Common myeloid progenitor, CD34-positive (primary cell): ENCODE data around the gene TNS1.

Experiments
- CTCF ChIA-PET: fragments of 350-600 bp; sonication (Branson Sonifier 250); formaldehyde crosslinking; loops from one replicate; lab custom pipeline; 2021; ENCODE audit warnings: antibody characterized with exemption; lab: Charles Lee
- POLR2A ChIA-PET: fragments of 350-600 bp; sonication (Branson Sonifier 250); formaldehyde crosslinking; loops from one replicate; lab custom pipeline; 2021; ENCODE audit warnings: antibody characterized with exemption; lab: Charles Lee
- DNase-seq, 3 donors: peaks; one replicate each; pipeline versions ENCODE4 v3.0.0 to v3.0.0-alpha.2; 2013
- H3K27ac ChIP-seq, 2 experiments: 1 replicate in 1 of 2; 2 replicates in 1 of 2; pipeline ENCODE4 v1.7.0; 2013; ENCODE audit warnings: inconsistent platforms in 2 of 2, low read length in 2 of 2, mild to moderate bottlenecking in 2 of 2, low read depth in 1 of 2, moderate library complexity in 1 of 2; ENCODE audit not compliant: severe bottlenecking in 2 of 2, insufficient read depth in 1 of 2, poor library complexity in 1 of 2
- H3K27me3 ChIP-seq, 5 experiments: replicated peaks in 2 of 5; 1 replicate in 3 of 5; 2 replicates in 2 of 5; pipeline versions ENCODE4 v1.6.1 to v1.7.0; 2013; ENCODE audit warnings: low read length in 4 of 5, mild to moderate bottlenecking in 2 of 5, moderate library complexity in 2 of 5, inconsistent platforms in 1 of 5; ENCODE audit not compliant: insufficient read depth in 5 of 5, control insufficient read depth in 4 of 5
- H3K36me3 ChIP-seq, 4 experiments: 1 replicate in 2 of 4; 2 replicates in 2 of 4; pipeline versions ENCODE4 v1.6.1 to v1.7.0; 2013; ENCODE audit warnings: low read length in 3 of 4, control low read depth in 1 of 4, mild to moderate bottlenecking in 1 of 4; ENCODE audit not compliant: control insufficient read depth in 4 of 4, insufficient read depth in 4 of 4
- H3K4me1 ChIP-seq, 4 experiments: 1 replicate in 3 of 4; 2 replicates in 1 of 4; pipeline versions ENCODE4 v1.6.1 to v1.7.1; 2013; ENCODE audit warnings: low read length in 3 of 4, mild to moderate bottlenecking in 3 of 4, control low read depth in 1 of 4, inconsistent platforms in 1 of 4, moderate library complexity in 1 of 4; ENCODE audit not compliant: control insufficient read depth in 4 of 4, insufficient read depth in 4 of 4; ENCODE audit errors: control extremely low read depth in 1 of 4
- H3K4me3 ChIP-seq, 7 experiments: 1 replicate in 4 of 7; 2 replicates in 3 of 7; pipeline versions ENCODE4 v1.5.1 to v1.7.0; 2013; ENCODE audit warnings: mild to moderate bottlenecking in 7 of 7, low read length in 6 of 7, moderate library complexity in 6 of 7, inconsistent platforms in 2 of 7, low read depth in 2 of 7, control low read depth in 1 of 7; ENCODE audit not compliant: insufficient read depth in 4 of 7, control insufficient read depth in 1 of 7; ENCODE audit errors: extremely low read depth in 1 of 7
- H3K9me3 ChIP-seq, 5 experiments: 1 replicate in 4 of 5; 2 replicates in 1 of 5; pipeline versions ENCODE4 v1.6.1 to v1.7.1; 2013; ENCODE audit warnings: low read length in 4 of 5, mild to moderate bottlenecking in 2 of 5, inconsistent platforms in 1 of 5, low read depth in 1 of 5, moderate library complexity in 1 of 5; ENCODE audit not compliant: control insufficient read depth in 4 of 5, insufficient read depth in 2 of 5; ENCODE audit errors: control extremely low read depth in 1 of 5
- WGBS: methylation state at CpG from one replicate; pipeline ENCODE4 v1.1.5; 2013; ENCODE audit not compliant: insufficient coverage; 5-methylcytosine and 5-hydroxymethylcytosine counted together

Gene TNS1

DNA sequence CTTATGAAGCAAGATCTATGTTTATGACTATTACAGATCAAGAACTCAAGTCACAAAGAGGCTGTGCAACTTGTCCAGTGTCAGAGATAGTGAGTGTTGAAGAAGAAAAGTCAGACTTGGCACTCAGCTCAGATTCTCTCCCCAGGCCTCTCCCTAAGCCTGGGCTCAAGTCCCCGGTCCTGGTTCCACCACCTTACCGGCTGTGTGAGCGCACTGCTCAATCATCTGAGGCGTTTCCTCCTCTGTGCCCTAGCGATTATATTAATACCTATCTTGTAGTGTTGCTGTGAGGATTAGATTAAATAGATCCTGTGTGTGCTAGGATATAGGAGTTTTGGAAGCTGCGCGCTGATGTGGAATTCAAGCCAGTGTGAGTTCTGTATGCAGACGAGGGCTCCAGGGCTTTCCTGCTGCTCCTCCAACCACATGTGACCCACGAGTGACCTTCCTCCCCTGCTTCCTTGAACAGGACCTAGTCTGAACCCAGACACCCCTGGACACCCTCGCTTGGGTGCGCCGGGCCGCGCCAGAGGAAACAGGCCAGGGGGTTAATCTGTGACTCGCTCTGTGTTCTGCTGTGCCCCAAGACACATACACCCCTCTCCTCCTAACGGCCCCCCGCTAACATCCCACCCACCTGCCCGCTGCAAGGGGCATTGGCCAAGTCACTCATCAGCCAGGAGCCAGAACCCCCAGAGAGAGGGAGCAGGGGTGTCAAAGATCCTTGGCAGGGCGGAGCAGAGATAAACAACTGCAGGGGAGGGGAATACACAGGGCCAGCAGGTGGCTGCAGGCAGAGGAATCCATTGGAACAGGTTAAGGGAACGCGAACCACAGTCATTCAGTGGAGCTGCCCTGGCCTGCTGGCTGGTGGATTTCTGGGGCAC, 38.3 kb downstream of the TNS1 start:
- H3K36me3 ChIP-seq: no peaks in the 10 kb centered on the region
- H3K4me3 ChIP-seq: no peak overlapping the region
- ChIA-PET POLR2A (no interaction called here), CTCF (interaction anchor here (1.0 to 1.3 kb wide), 3 partner anchors 13 to 78 kb away, joined by 3 to 4 read pairs (median 3); no protein-coding TSS in a partner anchor)
- WGBS: 95% methylated on average over 13 of the region's 21 CpGs
- no peak overlapping the region for H3K27ac ChIP-seq
- H3K27me3 ChIP-seq: no peaks in the 10 kb centered on the region
- no peaks in the 10 kb centered on the region for H3K4me1 ChIP-seq
- DNase-seq: no peak
- H3K9me3 ChIP-seq: no peaks in the 10 kb centered on the region

DNA sequence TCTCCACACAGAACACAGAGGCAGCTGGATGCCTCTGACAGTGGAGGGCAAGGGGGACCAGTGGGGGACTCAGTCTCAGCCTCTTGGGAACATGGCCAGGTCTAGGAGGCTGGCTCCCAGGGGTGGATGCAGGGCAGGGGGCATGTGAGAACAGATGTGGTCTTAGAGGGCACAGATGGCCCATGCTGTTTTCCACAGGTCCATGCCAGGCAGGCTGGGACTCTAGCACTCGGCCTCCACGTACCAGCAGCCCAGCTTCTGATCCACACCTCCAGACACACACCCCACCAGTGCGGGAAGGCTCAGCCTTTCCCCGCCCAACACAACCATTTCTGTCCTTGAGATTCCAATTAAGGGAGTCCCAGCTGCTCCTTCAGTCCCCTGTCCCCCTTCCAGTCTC, 42.4 kb downstream of the TNS1 start:
- ChIA-PET POLR2A (no interaction called here), CTCF (interaction anchor here (1.1 kb wide), 2 partner anchors 13 to 28 kb away, joined by 3 read pairs; no protein-coding TSS in a partner anchor)
- no peaks in the 10 kb centered on the region for H3K27me3 ChIP-seq
- H3K27ac ChIP-seq: no peak overlapping the region
- DNase-seq: no peak
- no peaks in the 10 kb centered on the region for H3K4me1 ChIP-seq
- WGBS: 97% methylated on average over 4 of the region's 4 CpGs
- no peak overlapping the region for H3K4me3 ChIP-seq
- H3K9me3 ChIP-seq: no peaks in the 10 kb centered on the region
- peaks cover 0 to 3% (median 1%) of the 10 kb centered on the region in 4 experiments for H3K36me3 ChIP-seq

DNA sequence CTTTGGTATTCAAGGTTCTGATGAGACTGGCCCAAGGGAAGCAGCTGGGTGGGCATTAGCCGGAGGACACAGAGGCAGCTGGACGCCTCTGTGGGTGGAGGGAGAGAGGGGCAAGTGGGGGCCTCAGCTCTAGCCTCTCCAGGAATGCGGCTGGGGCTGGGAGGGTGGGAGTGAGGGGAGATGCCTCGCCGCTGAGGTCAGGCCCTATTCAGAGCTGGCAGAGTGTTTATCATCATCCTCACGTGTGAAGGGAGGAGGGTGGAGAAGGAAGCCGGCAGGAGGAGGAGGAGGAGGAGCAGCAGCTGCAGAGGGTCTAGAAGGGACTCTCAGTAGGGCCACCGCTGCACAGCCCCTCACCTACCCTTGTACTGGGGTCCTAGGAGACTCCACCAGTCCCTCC, 43.1 kb downstream of the TNS1 start:
- DNase-seq: no peak
- ChIA-PET CTCF (interaction anchor here (1.1 kb wide), 1 partner anchor 27 kb away, joined by 3 read pairs; no protein-coding TSS in a partner anchor), POLR2A (no interaction called here)
- no peak overlapping the region for H3K4me3 ChIP-seq
- H3K36me3 ChIP-seq: peaks cover 0 to 3% (median 1%) of the 10 kb centered on the region in 4 experiments
- no peaks in the 10 kb centered on the region for H3K27me3 ChIP-seq
- H3K4me1 ChIP-seq: no peaks in the 10 kb centered on the region
- no peaks in the 10 kb centered on the region for H3K9me3 ChIP-seq
- H3K27ac ChIP-seq: no peak overlapping the region
- WGBS: 100% methylated on average over 5 of the region's 8 CpGs

DNA sequence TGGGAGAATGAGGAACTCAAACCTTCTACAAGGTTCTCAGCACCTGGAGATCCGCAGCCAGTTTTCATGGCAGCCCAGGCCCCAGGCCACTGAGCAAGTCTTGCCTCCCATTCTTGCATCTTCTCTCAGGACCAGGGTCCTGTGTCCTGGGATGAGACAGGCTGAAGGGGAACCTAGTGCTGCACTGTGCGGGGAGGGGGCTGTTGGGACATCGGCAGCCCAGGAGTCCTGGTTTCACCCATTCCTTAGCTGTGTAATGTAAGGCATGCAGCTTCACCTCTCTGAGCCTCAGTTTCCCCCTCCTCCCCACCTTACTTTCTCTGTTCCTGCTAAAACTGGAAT, 43.9 kb downstream of the TNS1 start:
- Histone ChIP-seq H3K4me1 (no peaks in the 10 kb centered on the region), H3K27ac (no peak overlapping the region), H3K4me3 (no peak overlapping the region), H3K27me3 (no peaks in the 10 kb centered on the region), H3K36me3 (peaks cover 0 to 3% (median 1%) of the 10 kb centered on the region in 4 experiments), H3K9me3 (no peaks in the 10 kb centered on the region)
- CTCF ChIA-PET: no interaction called here
- WGBS: no CpG with 5 or more reads among the region's 3 CpGs
- DNase-seq: no peak
- POLR2A ChIA-PET: no interaction called here

DNA sequence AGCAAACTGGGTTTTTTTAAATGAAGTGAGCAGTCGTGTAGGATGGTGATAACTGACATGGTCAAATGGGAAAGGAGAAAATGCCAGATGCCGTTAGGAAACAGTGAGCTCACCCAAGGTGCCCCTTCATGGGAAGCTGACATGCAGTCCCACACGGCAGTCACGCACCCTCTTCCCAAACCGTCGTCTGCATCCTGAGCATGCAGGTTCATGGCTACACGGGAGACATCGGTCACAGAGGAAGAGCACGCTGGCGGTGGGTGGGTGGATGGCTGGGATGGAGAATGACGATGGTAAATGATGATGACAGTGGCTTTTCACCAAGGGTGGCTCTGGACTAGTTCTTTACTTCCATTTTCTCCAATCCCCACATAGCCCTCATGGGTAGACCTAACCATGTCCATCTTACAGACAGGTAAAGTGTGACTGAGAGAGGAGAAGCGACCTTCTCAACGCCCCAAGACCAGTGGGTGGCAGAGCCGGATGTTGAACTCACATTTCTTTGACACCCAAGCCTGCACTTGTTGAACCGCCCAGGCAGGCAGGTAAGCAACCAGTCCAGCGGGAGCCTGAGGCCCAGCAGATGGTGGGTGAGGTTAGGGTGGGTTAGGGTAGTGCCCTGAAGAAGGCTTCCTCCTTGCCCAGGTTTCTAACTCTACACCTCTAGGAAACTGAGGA, 44.5 kb downstream of the TNS1 start:
- CTCF ChIA-PET: interaction anchor here (1.1 to 1.2 kb wide), 2 partner anchors 24 to 26 kb away, joined by 3 read pairs; no protein-coding TSS in a partner anchor

DNA sequence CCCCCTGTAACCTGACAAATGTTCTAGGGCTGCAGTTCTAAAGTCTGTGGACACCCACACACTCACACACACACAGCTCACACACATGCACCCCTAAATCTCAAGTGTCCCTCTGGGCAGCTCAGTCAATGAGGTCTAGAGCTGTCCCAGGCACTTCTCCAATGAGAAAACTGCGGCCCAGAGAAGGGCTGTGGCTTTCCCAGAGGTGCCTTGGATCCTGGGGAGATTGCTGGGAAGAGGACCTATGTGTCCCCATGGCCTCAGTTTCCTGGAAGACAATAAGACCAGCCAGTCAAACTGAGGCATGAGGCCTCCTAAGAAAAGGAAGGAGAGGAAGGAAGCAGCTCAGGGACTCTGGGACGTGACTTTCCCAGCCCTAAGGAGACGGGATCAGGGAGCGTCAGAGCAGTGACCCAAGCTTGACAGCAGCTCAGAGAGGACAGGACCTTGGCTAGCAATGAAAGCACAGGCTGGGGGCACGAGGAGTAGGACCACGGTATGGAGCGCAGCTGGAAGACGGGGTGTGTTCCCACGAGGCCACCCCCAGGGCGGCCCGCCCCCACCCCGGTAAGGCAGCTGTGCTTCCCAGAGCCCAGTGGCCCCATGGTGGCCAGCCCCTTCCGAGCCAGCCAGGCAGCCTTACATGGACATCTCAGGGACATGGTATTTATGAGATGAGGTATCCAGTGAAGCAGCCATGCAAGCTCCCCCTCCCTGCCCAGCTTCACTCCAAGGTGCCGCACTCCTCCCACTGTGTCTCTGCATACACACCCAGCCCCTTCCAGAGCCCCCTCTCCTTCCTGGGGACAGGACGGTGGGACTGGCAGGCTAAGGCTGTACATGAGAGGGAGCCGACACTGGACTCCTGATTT, 46.0 kb downstream of the TNS1 start:
- no peak overlapping the region for H3K4me3 ChIP-seq
- no peaks in the 10 kb centered on the region for H3K27me3 ChIP-seq
- H3K27ac ChIP-seq: no peak overlapping the region
- DNase-seq: no peak
- H3K9me3 ChIP-seq: no peaks in the 10 kb centered on the region
- H3K4me1 ChIP-seq: no peaks in the 10 kb centered on the region
- ChIA-PET CTCF (interaction anchor here (0.7 to 1.0 kb wide), 3 partner anchors 11 to 29 kb away, joined by 3 read pairs; no protein-coding TSS in a partner anchor), POLR2A (no interaction called here)
- peaks cover 0 to 3% (median 1%) of the 10 kb centered on the region in 4 experiments for H3K36me3 ChIP-seq
- 97% methylated on average over 12 of the region's 16 CpGs for WGBS

More for the DNA sequence above, 44.5 kb downstream of the TNS1 start:
- peaks cover 0 to 3% (median 1%) of the 10 kb centered on the region in 4 experiments for H3K36me3 ChIP-seq
- no peak overlapping the region for H3K27ac ChIP-seq
- H3K4me3 ChIP-seq: no peak overlapping the region
- H3K27me3 ChIP-seq: no peaks in the 10 kb centered on the region
- H3K4me1 ChIP-seq: no peaks in the 10 kb centered on the region
- no peak for DNase-seq
- no peaks in the 10 kb centered on the region for H3K9me3 ChIP-seq
- POLR2A ChIA-PET: no interaction called here
- WGBS: 97% methylated on average over 11 of the region's 16 CpGs
